ENCODE measurements around the gene LRRC10B. TPM values are rescaled to one million over a fixed set of nuclear protein-coding genes. Genes with fewer than 3 reads are reported as not detected.

The LRRC10B gene
- total and polyA plus RNA-seq, 2 of the 8 experiments (the other 6 are each of a cell fraction or from before 2014, with no cell fraction given) = 0.47 to 0.71 TPM

DNA sequence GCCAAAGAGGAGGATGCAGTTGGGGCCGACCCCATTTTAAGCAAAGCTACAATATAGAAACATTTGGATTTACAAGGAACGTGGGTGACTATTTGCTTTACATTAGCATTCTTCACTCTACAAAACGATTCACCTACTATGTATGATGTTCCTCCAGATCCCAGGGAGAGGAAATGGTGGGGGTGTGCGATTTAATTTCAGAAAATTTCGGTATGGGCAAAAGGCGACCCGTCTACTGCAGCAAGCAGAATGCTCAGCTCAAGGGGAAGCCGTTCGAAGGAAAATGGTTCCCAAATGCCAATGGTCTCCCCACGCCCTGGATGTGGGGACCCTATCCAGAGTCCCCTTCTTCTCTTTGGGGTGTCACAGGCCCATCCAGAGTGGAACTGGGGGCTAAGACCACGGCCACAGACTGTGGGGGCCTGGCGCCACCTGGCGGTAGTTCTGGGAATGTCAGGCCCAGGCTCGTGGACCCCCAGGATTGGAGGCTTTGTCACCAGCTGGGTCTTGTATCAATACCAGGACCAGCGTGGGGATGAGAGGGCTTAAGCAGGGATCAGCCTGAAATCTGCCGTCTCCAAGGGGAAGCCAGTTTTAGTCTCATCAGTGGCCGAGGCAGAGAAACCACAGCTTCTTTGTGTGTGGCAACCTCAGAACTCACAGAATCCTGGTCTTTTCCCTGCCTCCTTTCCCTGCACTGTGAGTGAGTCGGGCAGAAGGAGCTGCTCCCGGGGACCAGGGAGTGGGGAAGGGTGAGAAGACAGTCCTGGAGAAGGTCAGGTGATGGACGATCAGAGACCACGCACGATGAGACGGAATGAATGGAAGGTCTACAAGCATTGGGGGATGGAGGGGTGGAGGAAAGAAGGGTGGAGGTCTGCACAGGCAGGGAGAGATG is 8.4 kb downstream of the LRRC10B start (continued):
- TF ChIP-seq, protein P1, sequence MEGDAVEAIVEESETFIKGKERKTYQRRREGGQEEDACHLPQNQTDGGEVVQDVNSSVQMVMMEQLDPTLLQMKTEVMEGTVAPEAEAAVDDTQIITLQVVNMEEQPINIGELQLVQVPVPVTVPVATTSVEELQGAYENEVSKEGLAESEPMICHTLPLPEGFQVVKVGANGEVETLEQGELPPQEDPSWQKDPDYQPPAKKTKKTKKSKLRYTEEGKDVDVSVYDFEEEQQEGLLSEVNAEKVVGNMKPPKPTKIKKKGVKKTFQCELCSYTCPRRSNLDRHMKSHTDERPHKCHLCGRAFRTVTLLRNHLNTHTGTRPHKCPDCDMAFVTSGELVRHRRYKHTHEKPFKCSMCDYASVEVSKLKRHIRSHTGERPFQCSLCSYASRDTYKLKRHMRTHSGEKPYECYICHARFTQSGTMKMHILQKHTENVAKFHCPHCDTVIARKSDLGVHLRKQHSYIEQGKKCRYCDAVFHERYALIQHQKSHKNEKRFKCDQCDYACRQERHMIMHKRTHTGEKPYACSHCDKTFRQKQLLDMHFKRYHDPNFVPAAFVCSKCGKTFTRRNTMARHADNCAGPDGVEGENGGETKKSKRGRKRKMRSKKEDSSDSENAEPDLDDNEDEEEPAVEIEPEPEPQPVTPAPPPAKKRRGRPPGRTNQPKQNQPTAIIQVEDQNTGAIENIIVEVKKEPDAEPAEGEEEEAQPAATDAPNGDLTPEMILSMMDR (IDR thresholded peaks at IDR 0.05; ENCODE audit: control extremely low read depth in 1 of 3, insufficient read depth in 1 of 3, low read depth in 1 of 3, low read length in 3 of 3) = peak in 2 of 3 experiments; percentile 98; a peak in 3 of 4 replicates
- TF ChIP-seq RNF2 (IDR thresholded peaks at IDR 0.05; ENCODE audit: borderline replicate concordance, low read depth, low read length, missing control alignments, poor library complexity, severe bottlenecking) (no peak), RAD21 (IDR thresholded peaks at IDR 0.05 in 1 of 2, conservative IDR thresholded peaks at IDR 0.05 in 1 of 2; ENCODE audit: low read depth in 2 of 2, low read length in 2 of 2) (peak; percentile 98 to 99), GABPA (IDR thresholded peaks at IDR 0.05; ENCODE audit: borderline replicate concordance, insufficient read depth, low read length) (no peak), SUZ12 (IDR thresholded peaks at IDR 0.05; ENCODE audit: low read length) (no peak)
